Stimulated activated memory B cell treated with anti-CD40 and anti-IgM and Interleukin-4, amounts not matched to agents 10 μg/mL and 1 μg/mL and 100 μg/mL, for 72 hours (primary cell): Measurements from ENCODE around the gene FOXL2NB.
"Not testable (repeated sequence)": the region's sequence is repeated elsewhere in the genome, so short reads cannot be mapped to it uniquely, and the experiment has no call there.

Source experiments
- ATAC-seq: fragments of 150-1000 bp; cut with Tn5 transposase; 2 replicates; pipeline ENCODE4 v1.10.0; 2021
- H3K27ac Mint-ChIP-seq: one replicate; pipeline ENCODE4 v1.8.0; 2022; ENCODE audit warnings: mild to moderate bottlenecking, mixed read lengths
- H3K27me3 Mint-ChIP-seq: one replicate; pipeline ENCODE4 v1.8.0; 2022; ENCODE audit warnings: mixed read lengths
- H3K36me3 Mint-ChIP-seq: one replicate; pipeline ENCODE4 v1.8.0; 2022; ENCODE audit warnings: mixed read lengths
- H3K4me1 Mint-ChIP-seq: one replicate; pipeline ENCODE4 v1.8.0; 2022; ENCODE audit warnings: mixed read lengths
- H3K4me3 Mint-ChIP-seq: one replicate; pipeline ENCODE4 v1.8.0; 2022; ENCODE audit warnings: mild to moderate bottlenecking, moderate library complexity, mixed read lengths
- H3K9me3 Mint-ChIP-seq: one replicate; pipeline ENCODE4 v1.8.0; 2022; ENCODE audit warnings: mixed read lengths

FOXL2NB gene

DNA sequence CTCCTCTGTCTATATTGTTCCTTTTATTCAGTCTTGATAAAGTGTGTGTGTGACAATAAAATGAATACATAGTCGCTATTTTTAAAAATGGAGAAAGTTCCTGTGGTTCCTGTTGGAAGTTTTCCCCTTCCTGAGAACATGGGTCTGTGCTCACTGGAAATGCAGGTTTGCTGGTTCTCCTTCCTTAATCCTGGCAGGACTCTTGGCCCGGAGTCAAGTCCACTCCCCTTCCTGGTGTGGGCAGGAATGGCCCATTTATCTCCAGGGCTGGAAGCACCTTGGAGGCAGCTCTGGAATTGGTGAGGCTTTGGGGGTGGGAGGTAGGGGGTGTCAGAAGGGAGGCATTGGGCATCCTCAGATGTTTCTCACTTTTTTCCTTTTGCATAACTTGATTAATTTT, 30.2 kb upstream of the FOXL2NB start:
- peaks cover 3% of the 10 kb centered on the region for H3K27me3 Mint-ChIP-seq
- H3K4me1 Mint-ChIP-seq = peaks cover 13% of the 10 kb centered on the region
- no peak for ATAC-seq
- no peaks in the 10 kb centered on the region for H3K9me3 Mint-ChIP-seq
- no peak overlapping the region for H3K4me3 Mint-ChIP-seq
- no peak overlapping the region for H3K27ac Mint-ChIP-seq
- H3K36me3 Mint-ChIP-seq = no peaks in the 10 kb centered on the region

GRCh38 chr3:138919325-138919724, 27.7 kb upstream of the FOXL2NB start:
- H3K4me1 Mint-ChIP-seq = peaks cover 20% of the 10 kb centered on the region
- no peak for ATAC-seq
- no peaks in the 10 kb centered on the region for H3K9me3 Mint-ChIP-seq
- no peak overlapping the region for H3K4me3 Mint-ChIP-seq
- no peak overlapping the region for H3K27ac Mint-ChIP-seq
- no peaks in the 10 kb centered on the region for H3K36me3 Mint-ChIP-seq
- peaks cover 21% of the 10 kb centered on the region for H3K27me3 Mint-ChIP-seq

- no peaks in the 10 kb centered on the region for H3K36me3 Mint-ChIP-seq
- H3K27ac Mint-ChIP-seq = no peak overlapping the region
- peaks cover 28% of the 10 kb centered on the region for H3K27me3 Mint-ChIP-seq
- no peak for ATAC-seq
- no peaks in the 10 kb centered on the region for H3K9me3 Mint-ChIP-seq
- H3K4me1 Mint-ChIP-seq = peaks cover 7% of the 10 kb centered on the region
- H3K4me3 Mint-ChIP-seq = no peak overlapping the region
These were observed 25.4 kb upstream of the FOXL2NB start for GRCh38 chr3:138921316-138922292.

- H3K4me1 Mint-ChIP-seq, H3K27ac Mint-ChIP-seq, H3K4me3 Mint-ChIP-seq, H3K9me3 Mint-ChIP-seq, H3K36me3 Mint-ChIP-seq, ATAC-seq: not testable (repeated sequence)
- peaks cover 28% of the 10 kb centered on the region for H3K27me3 Mint-ChIP-seq
These were observed 24.6 kb upstream of the FOXL2NB start for GRCh38 chr3:138922400-138922799.

DNA sequence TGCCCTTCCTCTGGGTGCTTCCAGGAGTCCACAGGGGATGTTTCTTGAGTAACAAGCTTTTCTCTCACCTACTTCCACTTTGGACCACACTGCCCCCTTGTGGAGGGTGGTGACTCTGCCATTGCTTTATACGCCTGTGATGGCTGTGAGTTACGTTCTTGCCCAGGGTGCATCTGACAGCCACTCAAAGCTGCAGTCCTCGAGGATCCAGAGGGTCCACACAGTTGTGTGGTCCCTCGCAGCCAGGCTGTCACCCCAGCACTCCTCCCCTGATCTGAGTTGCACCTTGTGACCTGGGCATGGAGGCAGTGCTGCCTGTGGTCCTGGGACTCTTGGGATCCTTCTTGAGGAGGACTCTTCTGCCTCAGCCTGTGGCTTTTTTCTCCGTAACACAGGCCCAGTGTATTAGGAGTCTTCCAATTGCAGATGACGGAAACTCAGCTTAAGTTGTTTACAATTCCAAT, 23.5 kb upstream of the FOXL2NB start:
- H3K36me3 Mint-ChIP-seq = no peaks in the 10 kb centered on the region
- H3K27me3 Mint-ChIP-seq = peaks cover 32% of the 10 kb centered on the region
- H3K4me1 Mint-ChIP-seq = peaks cover 7% of the 10 kb centered on the region
- peak; percentile 80 for ATAC-seq
- H3K4me3 Mint-ChIP-seq = no peak overlapping the region
- H3K9me3 Mint-ChIP-seq = no peaks in the 10 kb centered on the region
- H3K27ac Mint-ChIP-seq = no peak overlapping the region

DNA sequence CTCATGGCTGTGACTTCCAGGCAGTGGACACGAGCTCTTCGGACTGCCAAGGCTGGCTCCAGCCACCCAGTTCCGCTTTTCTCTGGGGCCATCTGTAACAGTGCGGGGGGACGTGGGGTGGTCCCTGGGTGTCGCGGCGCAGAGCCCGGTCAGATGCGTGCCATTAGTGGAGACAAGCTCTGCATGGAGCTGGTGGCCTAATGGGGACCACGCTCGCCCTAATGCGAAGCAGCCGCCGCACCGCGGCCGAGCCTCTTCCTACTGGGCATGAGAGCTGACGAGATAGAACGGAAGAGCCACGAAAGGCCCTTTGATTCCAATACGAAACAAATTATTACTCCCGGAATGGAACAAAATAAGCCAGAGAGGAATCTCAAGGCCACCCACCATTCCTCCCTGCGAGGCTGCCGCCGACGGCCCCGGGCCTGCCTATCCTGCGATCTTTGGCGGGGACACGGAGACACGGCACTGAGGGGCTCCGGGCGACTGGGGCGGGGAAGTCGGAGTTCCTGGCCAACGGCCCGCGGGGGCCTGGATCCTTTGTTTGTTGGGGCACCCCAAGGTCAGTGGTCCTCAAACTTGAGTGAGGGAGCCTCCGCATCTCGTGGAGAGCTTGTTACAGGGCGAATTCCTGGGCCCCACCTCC, 18.2 kb upstream of the FOXL2NB start:
- H3K27me3 Mint-ChIP-seq = peaks cover 56% of the 10 kb centered on the region
- H3K4me3 Mint-ChIP-seq = no peak overlapping the region
- H3K9me3 Mint-ChIP-seq = no peaks in the 10 kb centered on the region
- ATAC-seq = peak; percentile 49
- no peaks in the 10 kb centered on the region for H3K4me1 Mint-ChIP-seq
- H3K27ac Mint-ChIP-seq = no peak overlapping the region
- H3K36me3 Mint-ChIP-seq = no peaks in the 10 kb centered on the region

GRCh38 chr3:138933068-138933668, 13.8 kb upstream of the FOXL2NB start:
- peaks cover 89% of the 10 kb centered on the region for H3K27me3 Mint-ChIP-seq
- H3K4me3 Mint-ChIP-seq = no peak overlapping the region
- H3K27ac Mint-ChIP-seq = no peak overlapping the region
- no peaks in the 10 kb centered on the region for H3K9me3 Mint-ChIP-seq
- H3K4me1 Mint-ChIP-seq = peaks cover 28% of the 10 kb centered on the region
- no peaks in the 10 kb centered on the region for H3K36me3 Mint-ChIP-seq
- ATAC-seq = no peak

DNA sequence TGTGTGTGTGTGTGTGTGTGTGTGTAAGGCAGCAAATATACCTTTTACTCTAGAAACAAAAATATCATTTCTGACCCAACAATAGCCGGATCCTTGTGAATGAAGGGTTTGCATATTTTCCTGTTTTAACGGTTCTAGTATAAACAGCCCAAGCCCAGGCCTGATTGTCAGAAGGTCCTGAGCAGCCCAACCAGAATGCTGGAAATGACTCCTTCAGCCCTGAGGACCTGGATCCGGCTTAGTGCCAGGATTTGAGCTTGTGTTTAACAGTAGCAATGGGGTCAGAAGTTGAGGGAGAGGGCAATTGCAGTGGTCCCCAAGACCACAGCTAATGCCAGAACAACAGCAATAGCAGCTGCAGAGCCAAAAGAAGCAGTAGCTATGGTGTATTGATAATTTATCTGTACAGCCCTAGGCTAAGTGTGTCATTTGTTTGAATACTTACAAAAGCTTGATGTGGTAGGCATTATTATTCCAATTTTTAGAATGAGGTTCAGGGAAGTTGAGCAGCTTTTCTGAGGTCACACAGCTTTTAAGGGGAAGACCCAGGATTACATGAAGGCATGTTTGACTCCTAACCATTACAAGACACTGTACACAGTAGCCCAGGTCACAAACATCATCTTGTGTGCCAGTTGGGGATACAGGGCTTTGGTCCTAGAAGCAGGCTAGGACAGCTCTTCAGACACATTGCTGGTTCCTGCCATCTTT, 12.9 kb upstream of the FOXL2NB start:
- Mint-ChIP-seq H3K27me3 (peaks cover 91% of the 10 kb centered on the region), H3K4me3 (no peak overlapping the region), H3K36me3 (no peaks in the 10 kb centered on the region), H3K27ac (no peak overlapping the region), H3K9me3 (no peaks in the 10 kb centered on the region), H3K4me1 (peaks cover 37% of the 10 kb centered on the region)
- ATAC-seq = no peak

GRCh38 chr3:138935505-138935862, 11.5 kb upstream of the FOXL2NB start:
- H3K4me3 Mint-ChIP-seq = peak overlapping the region; percentile 78
- H3K27me3 Mint-ChIP-seq = peaks cover 91% of the 10 kb centered on the region
- no peaks in the 10 kb centered on the region for H3K36me3 Mint-ChIP-seq
- no peak overlapping the region for H3K27ac Mint-ChIP-seq
- ATAC-seq = no peak
- H3K9me3 Mint-ChIP-seq = no peaks in the 10 kb centered on the region
- peaks cover 38% of the 10 kb centered on the region for H3K4me1 Mint-ChIP-seq

- Mint-ChIP-seq H3K4me3 (peak overlapping the region; percentile 78), H3K9me3 (no peaks in the 10 kb centered on the region), H3K27me3 (peaks cover 91% of the 10 kb centered on the region), H3K4me1 (peaks cover 38% of the 10 kb centered on the region), H3K36me3 (no peaks in the 10 kb centered on the region), H3K27ac (no peak overlapping the region)
- ATAC-seq = peak; percentile 64
These were observed 10.9 kb upstream of the FOXL2NB start for GRCh38 chr3:138935863-138936740.

DNA sequence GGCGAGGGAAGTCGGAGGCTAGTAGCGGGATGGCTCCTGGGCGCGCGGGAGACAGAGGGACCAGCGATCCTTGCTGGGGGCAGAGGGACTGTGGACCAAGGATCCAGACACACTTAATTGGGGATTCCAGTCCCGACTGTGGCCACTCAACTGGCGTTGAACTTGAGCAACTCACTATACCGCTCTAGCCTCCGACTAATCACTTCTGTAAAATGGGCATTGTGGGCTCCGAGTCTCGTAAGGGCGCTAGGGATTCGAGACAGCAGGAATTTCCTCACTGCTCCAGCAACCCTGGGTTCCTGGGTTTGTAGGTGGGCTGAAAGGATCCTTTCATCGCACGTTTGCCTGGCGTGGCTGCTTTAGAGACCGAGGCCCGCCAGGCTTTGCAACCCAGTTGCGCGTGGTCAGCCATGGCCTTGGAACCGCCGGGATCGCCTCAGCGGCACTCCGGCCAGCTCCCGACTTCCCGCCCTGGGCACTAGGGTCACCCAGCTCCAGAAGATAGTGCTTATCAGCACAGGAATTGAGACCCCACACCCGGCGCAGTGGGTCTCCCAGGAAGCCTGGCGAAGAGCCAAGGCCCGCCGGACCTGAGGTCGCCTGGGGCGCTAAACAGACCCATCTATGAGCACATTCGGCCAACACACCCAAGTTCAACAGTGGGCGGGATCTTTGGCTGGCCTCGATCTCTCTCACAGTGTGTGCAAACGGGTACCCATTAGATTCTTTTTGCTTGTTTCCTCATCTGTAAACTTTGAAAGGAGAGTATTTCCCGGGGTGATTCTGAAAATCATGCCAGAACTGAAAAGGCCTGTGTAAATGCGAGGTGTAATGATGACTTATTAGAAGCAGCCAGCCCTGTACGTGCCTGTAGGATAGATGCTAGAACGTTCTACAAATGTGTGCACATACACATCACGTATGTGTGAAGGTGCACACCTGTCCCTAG, 10.0 kb upstream of the FOXL2NB start:
- Mint-ChIP-seq H3K27me3 (peaks cover 97% of the 10 kb centered on the region), H3K27ac (no peak overlapping the region), H3K4me1 (peaks cover 38% of the 10 kb centered on the region), H3K9me3 (no peaks in the 10 kb centered on the region), H3K36me3 (no peaks in the 10 kb centered on the region), H3K4me3 (no peak overlapping the region)
- ATAC-seq = no peak

DNA sequence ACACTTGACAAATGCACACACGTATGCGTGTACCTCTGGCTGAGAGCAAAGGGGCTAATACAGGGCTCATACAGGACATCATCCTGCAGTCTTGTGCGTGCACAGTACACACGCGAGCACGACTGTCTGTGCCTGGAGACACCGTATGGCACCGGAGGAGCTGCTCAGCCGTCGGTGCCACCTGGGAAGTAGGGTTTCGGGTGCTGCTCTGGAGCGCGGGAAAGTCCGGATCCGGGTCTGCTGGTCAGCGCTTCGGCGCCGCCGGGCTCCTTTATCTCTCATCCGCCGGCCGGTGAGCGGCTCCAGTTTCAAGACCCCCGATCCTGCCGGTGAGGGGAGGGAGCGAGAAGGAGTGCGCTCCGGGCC, 9.3 kb upstream of the FOXL2NB start:
- no peak overlapping the region for H3K4me3 Mint-ChIP-seq
- peaks cover 38% of the 10 kb centered on the region for H3K4me1 Mint-ChIP-seq
- no peak for ATAC-seq
- H3K9me3 Mint-ChIP-seq = no peaks in the 10 kb centered on the region
- H3K27ac Mint-ChIP-seq = no peak overlapping the region
- H3K36me3 Mint-ChIP-seq = no peaks in the 10 kb centered on the region
- H3K27me3 Mint-ChIP-seq = peaks cover 100% of the 10 kb centered on the region

GRCh38 chr3:138938056-138938876, 8.8 kb upstream of the FOXL2NB start:
- H3K4me1 Mint-ChIP-seq = peaks cover 38% of the 10 kb centered on the region
- no peak overlapping the region for H3K27ac Mint-ChIP-seq
- H3K27me3 Mint-ChIP-seq = peaks cover 100% of the 10 kb centered on the region
- H3K36me3 Mint-ChIP-seq = no peaks in the 10 kb centered on the region
- peak overlapping the region; percentile 46 for H3K4me3 Mint-ChIP-seq
- no peak for ATAC-seq
- no peaks in the 10 kb centered on the region for H3K9me3 Mint-ChIP-seq
